CD4-positive, alpha-beta T cell treated with Interleukin-17A for 4 hours (primary cell): Measurements from ENCODE around the gene PPP2R5C.
"Not testable (repeated sequence)": the region's sequence is repeated elsewhere in the genome, so short reads cannot be mapped to it uniquely, and the experiment has no call there.

Source experiments
- DNase-seq: peaks from one replicate; pipeline ENCODE4 v3.0.0-alpha.2; 2020; ENCODE audit warnings: mixed read lengths

PPP2R5C gene

GRCh38 chr14:101761032-101761880 is at the start of gene PPP2R5C:
Gene PPP2R5C (plus strand): TSS chr14:101761709. CDS start chr14:101761894, 185 bp downstream.
- peak; percentile 92 for DNase-seq

GRCh38 chr14:101711857-101712233 is 49.7 kb upstream of the PPP2R5C start:
- DNase-seq = not testable (repeated sequence)

GRCh38 chr14:101712341-101712740 is 49.2 kb upstream of the PPP2R5C start:
- not testable (repeated sequence) for DNase-seq

- DNase-seq = not testable (repeated sequence)
Measured at GRCh38 chr14:101713091-101713490, 48.4 kb upstream of the PPP2R5C start.

GRCh38 chr14:101713621-101714349 is 47.7 kb upstream of the PPP2R5C start:
- DNase-seq = no peak

GRCh38 chr14:101714394-101714793 is 47.1 kb upstream of the PPP2R5C start:
- no peak for DNase-seq

- no peak for DNase-seq
Measured at GRCh38 chr14:101715210-101716076, 46.1 kb upstream of the PPP2R5C start.

GRCh38 chr14:101716077-101716950 is 45.2 kb upstream of the PPP2R5C start:
- no peak for DNase-seq

GRCh38 chr14:101716956-101717662 is 44.4 kb upstream of the PPP2R5C start:
- peak; percentile 41 for DNase-seq

- no peak for DNase-seq
Measured at GRCh38 chr14:101717663-101718490, 43.6 kb upstream of the PPP2R5C start.

GRCh38 chr14:101719045-101719645 is 42.4 kb upstream of the PPP2R5C start:
- DNase-seq = no peak

- DNase-seq = no peak
Measured at GRCh38 chr14:101719708-101720107, 41.8 kb upstream of the PPP2R5C start.

- DNase-seq = no peak
Measured at GRCh38 chr14:101721111-101721510, 40.4 kb upstream of the PPP2R5C start.

- DNase-seq = peak; percentile 85
Measured at GRCh38 chr14:101721951-101722661, 39.4 kb upstream of the PPP2R5C start.

- no peak for DNase-seq
Measured at GRCh38 chr14:101723061-101723595, 38.4 kb upstream of the PPP2R5C start.

- not testable (repeated sequence) for DNase-seq
Measured at GRCh38 chr14:101725652-101726051, 35.9 kb upstream of the PPP2R5C start.

- DNase-seq = no peak
Measured at GRCh38 chr14:101726295-101726953, 35.1 kb upstream of the PPP2R5C start.

- no peak for DNase-seq
Measured at GRCh38 chr14:101726954-101727302, 34.6 kb upstream of the PPP2R5C start.
